ENCODE data around the gene RHOBTB1. TPM values are rescaled to one million over a fixed set of nuclear protein-coding genes. Genes with fewer than 3 reads are reported as not detected.

Gene RHOBTB1
- total RNA-seq, 1 experiment from 2014 or later: 2.5 TPM

GRCh38 chr10:60937784-60938654, 6.0 kb downstream of the RHOBTB1 start:
- Histone ChIP-seq H3K56ac (ENCODE audit: insufficient read length, low read depth, low read length) (no peak overlapping the region), H2AK5ac (ENCODE audit: insufficient read length, low read length) (no peak overlapping the region), H3K27ac (ENCODE audit: insufficient read length, low read depth, low read length) (no peak overlapping the region), H3K23me2 (ENCODE audit: insufficient read length, low read depth, low read length, poor library complexity, severe bottlenecking) (peaks cover 3% of the 10 kb centered on the region), H3K27me3 (ENCODE audit: insufficient read depth, low read length) (no peaks in the 10 kb centered on the region), H3K18ac (ENCODE audit: insufficient read length, low read depth, low read length) (no peak overlapping the region), H2AFZ (ENCODE audit: low read length) (no peak overlapping the region), H3K4me1 (ENCODE audit: insufficient read depth, low read length) (no peaks in the 10 kb centered on the region), H2BK20ac (ENCODE audit: low read depth, low read length, poor library complexity, severe bottlenecking) (no peak overlapping the region), H3K4ac (ENCODE audit: low read depth, low read length) (no peak overlapping the region), H4K5ac (ENCODE audit: insufficient read length, low read depth, low read length) (no peak overlapping the region), H2BK5ac (ENCODE audit: insufficient read length, low read length) (no peak overlapping the region), H3K79me1 (ENCODE audit: insufficient read depth, low read depth, low read length, poor library complexity, severe bottlenecking) (no peaks in the 10 kb centered on the region), H3K4me2 (ENCODE audit: insufficient read depth, insufficient read length, low read length) (no peak overlapping the region), H3K79me2 (ENCODE audit: insufficient read depth, low read length) (no peaks in the 10 kb centered on the region), H3K9me3 (ENCODE audit: control insufficient read depth, low read depth, low read length) (no peaks in the 10 kb centered on the region), H2BK12ac (ENCODE audit: insufficient read length, low read depth, low read length) (no peak overlapping the region), H3K23ac (ENCODE audit: insufficient read length, low read depth, low read length) (no peak overlapping the region), H4K20me1 (ENCODE audit: control insufficient read depth, insufficient read depth, insufficient read length) (no peaks in the 10 kb centered on the region), H4K91ac (ENCODE audit: insufficient read length, low read depth, low read length) (no peak overlapping the region), H2BK15ac (ENCODE audit: low read depth, low read length) (no peak overlapping the region), H3K14ac (ENCODE audit: insufficient read depth, low read length) (no peak overlapping the region), H2BK120ac (ENCODE audit: low read depth, low read length, poor library complexity, severe bottlenecking) (no peak overlapping the region), H3K9ac (ENCODE audit: extremely low read depth, insufficient read length, low read length) (no peak overlapping the region), H3T11ph (ENCODE audit: low read length) (no peak overlapping the region), H4K8ac (replicated peaks; ENCODE audit: insufficient read length, low read depth, low read length) (no peak overlapping the region)
- Mint-ChIP-seq H3K4me3 (no peak overlapping the region), H3K27ac (no peak overlapping the region), H3K27me3 (ENCODE audit: low read depth) (peaks cover 6% of the 10 kb centered on the region), H3K4me1 (peaks cover 4 to 7% of the 10 kb centered on the region in 2 experiments), H3K9me3 (no peaks in the 10 kb centered on the region), H3K36me3 (ENCODE audit: insufficient read depth in 1 of 3, low read depth in 3 of 3) (no peaks in the 10 kb centered on the region)
- no peak for TF ChIP-seq CTCF (conservative IDR thresholded peaks at IDR 0.05)
- no peak for DNase-seq
- no CpG with 5 or more reads among the region's 5 CpGs for WGBS (ENCODE audit: extremely low coverage, insufficient read length, low lambda C conversion rate)

All from H9 (cell line).